Body of pancreas (tissue), 4 donors: Measurements from ENCODE around the gene MUC5B. TPM values are rescaled to one million over a fixed set of nuclear protein-coding genes. Genes with fewer than 3 reads are reported as not detected.
A peak's percentile ranks its signal among the peaks of the same experiment; 100 is the strongest.

ENCODE experiments used
- ATAC-seq: fragments of 150-250 bp; one replicate; pipeline ENCODE4 v1.9.1; 2016
- DNase-seq, 4 donors: peaks; one replicate each; pipeline ENCODE4 v3.0.0-alpha.2; 2019
- H3K27ac ChIP-seq, 4 donors: fragments of 200-600 bp; sonication (generic); 1 replicate in 3 of 4; 2 replicates in 1 of 4; pipeline versions ENCODE4 v1.5.1 to v1.6.1; 2016 to 2019; ENCODE audit warnings: mild to moderate bottlenecking in 1 of 4, mixed read lengths in 1 of 4, moderate library complexity in 1 of 4
- H3K27me3 ChIP-seq, 2 donors: fragments of 200-600 bp; sonication (generic); one replicate each; pipeline ENCODE4 v1.6.0; 2016; ENCODE audit warnings: mild to moderate bottlenecking in 1 of 2
- H3K36me3 ChIP-seq, 2 donors: fragments of 200-600 bp; sonication (generic); replicated peaks in 1 of 2; 2 replicates each; pipeline ENCODE4 v1.5.1; 2016; ENCODE audit warnings: low read depth in 2 of 2; ENCODE audit not compliant: insufficient read depth in 1 of 2
- H3K4me1 ChIP-seq: fragments of 200-600 bp; sonication (generic); one replicate; pipeline ENCODE4 v1.6.0; 2016
- H3K4me3 ChIP-seq, 2 donors: fragments of 200-600 bp; sonication (generic); 1 replicate in 1 of 2; 2 replicates in 1 of 2; pipeline ENCODE4 v1.5.1; 2016 to 2019
- H3K9me3 ChIP-seq, 3 donors: fragments of 200-600 bp; sonication (generic); 1 replicate in 2 of 3; 2 replicates in 1 of 3; pipeline ENCODE4 v1.5.1; 2016
- CTCF ChIP-seq, 7 experiments: fragments of 450-650 bp in 4 of 7; fragments of 200-600 bp in 3 of 7; sonication (generic) in 3 of 7; IDR thresholded peaks; one replicate each; pipeline ENCODE4 v1.5.1; 2016 to 2019; ENCODE audit warnings: antibody characterized with exemption in 7 of 7
- POLR2A ChIP-seq, 3 donors: fragments of 450-650 bp; IDR thresholded peaks; one replicate each; pipeline ENCODE4 v1.6.1; 2016; ENCODE audit warnings: antibody characterized with exemption in 3 of 3, mild to moderate bottlenecking in 2 of 3
- WGBS, 2 donors: methylation state at CpG; one replicate each; pipeline ENCODE4 v1.1.5; 2017; 5-methylcytosine and 5-hydroxymethylcytosine counted together
- intact Hi-C: fragments of 100-400 bp; cut with DNase I; formaldehyde crosslinking; loops from one replicate; pipeline ENCODE4 v1.15.1; 2023
- total RNA-seq, 2 donors: library from RNA; depleted of rRNA; stranded (reverse); fragments of >200 nt; gene quantifications; one replicate each; pipeline ENCODE4 v1.1.0, GENCODE V29; 2016

MUC5B gene
- total RNA-seq, 2 donors from 2014 or later = 4.6 to 11.4 TPM

GRCh38 chr11:1224111-1224490, 1.2 kb downstream of the MUC5B start:
- ATAC-seq (no peak), DNase-seq (peak in 2 of 4 donors; percentile 3 to 8)
- no peak overlapping the region for H3K4me3 ChIP-seq

GRCh38 chr11:1224491-1225385, 1.9 kb downstream of the MUC5B start:
- peak in 2 of 4 donors; percentile 4 to 17 for DNase-seq
- H3K27me3 ChIP-seq = peaks cover 0 to 31% of the 10 kb centered on the region in 2 donors

More at GRCh38 chr11:1224111-1224490, 1.2 kb downstream of the MUC5B start:
- Histone ChIP-seq H3K36me3 (no peaks in the 10 kb centered on the region), H3K4me1 (peaks cover 16% of the 10 kb centered on the region), H3K9me3 (no peaks in the 10 kb centered on the region), H3K27ac (no peak overlapping the region), H3K27me3 (peaks cover 0 to 30% of the 10 kb centered on the region in 2 donors)
- TF ChIP-seq POLR2A (IDR thresholded peaks at IDR 0.05) (no peak), CTCF (IDR thresholded peaks at IDR 0.05) (no peak)
- WGBS, 2 donors = 20 to 48% methylated on average over 1 to 6 of the region's 7 CpGs
- intact Hi-C loops = no loop called here

GRCh38 chr11:1225386-1226225, 2.7 kb downstream of the MUC5B start:
- no peak for TF ChIP-seq POLR2A (IDR thresholded peaks at IDR 0.05)
- no peak for TF ChIP-seq CTCF (IDR thresholded peaks at IDR 0.05)
- H3K9me3 ChIP-seq = no peaks in the 10 kb centered on the region
- peaks cover 8% of the 10 kb centered on the region for H3K4me1 ChIP-seq
- H3K27me3 ChIP-seq = peaks cover 0 to 29% of the 10 kb centered on the region in 2 donors
- WGBS, 2 donors = 73 to 79% methylated on average over 12 to 24 of the region's 29 CpGs
- no peak overlapping the region for H3K27ac ChIP-seq
- ATAC-seq (no peak), DNase-seq (peak in 2 of 4 donors; percentile 3 to 10)
- H3K4me3 ChIP-seq = no peak overlapping the region
- intact Hi-C loops = no loop called here
- H3K36me3 ChIP-seq = no peaks in the 10 kb centered on the region

More at GRCh38 chr11:1224491-1225385, 1.9 kb downstream of the MUC5B start:
- H3K9me3 ChIP-seq = no peaks in the 10 kb centered on the region
- intact Hi-C loops = no loop called here
- H3K4me3 ChIP-seq = no peak overlapping the region
- no peak overlapping the region for H3K27ac ChIP-seq
- TF ChIP-seq CTCF (IDR thresholded peaks at IDR 0.05) (no peak), POLR2A (IDR thresholded peaks at IDR 0.05) (no peak)
- peaks cover 13% of the 10 kb centered on the region for H3K4me1 ChIP-seq
- no peaks in the 10 kb centered on the region for H3K36me3 ChIP-seq
- no peak for ATAC-seq
- WGBS, 2 donors = 46 to 51% methylated on average over 15 of the region's 27 CpGs

GRCh38 chr11:1226226-1226985, 3.5 kb downstream of the MUC5B start:
- TF ChIP-seq CTCF (IDR thresholded peaks at IDR 0.05) (no peak), POLR2A (IDR thresholded peaks at IDR 0.05) (no peak)
- H3K27me3 ChIP-seq = peaks cover 0 to 24% of the 10 kb centered on the region in 2 donors
- intact Hi-C loops = no loop called here

More at GRCh38 chr11:1226226-1226985, 3.5 kb downstream of the MUC5B start:
- Histone ChIP-seq H3K36me3 (no peaks in the 10 kb centered on the region), H3K4me3 (no peak overlapping the region), H3K4me1 (peaks cover 8% of the 10 kb centered on the region), H3K9me3 (no peaks in the 10 kb centered on the region), H3K27ac (no peak overlapping the region)
- DNase-seq (peak in 2 of 4 donors; percentile 5 to 10), ATAC-seq (no peak)
- 64 to 81% methylated on average over 5 to 39 of the region's 41 CpGs for WGBS, 2 donors
